Fibroblast of lung (primary cell): ENCODE data around the gene HINT2. TPM values are rescaled to one million over a fixed set of nuclear protein-coding genes. Genes with fewer than 3 reads are reported as not detected.

Experiments
- DNase-seq, 2 donors: peaks; one replicate each; pipeline versions ENCODE4 v3.0.0 to v3.0.0-alpha.2; 2010; ENCODE audit warnings: low read depth in 2 of 2
- H2AFZ ChIP-seq: 2 replicates; pipeline ENCODE4 v1.5.1; 2012; ENCODE audit warnings: low read length, control low read depth, inconsistent platforms
- H3K27ac ChIP-seq: 2 replicates; pipeline ENCODE4 v1.5.1; 2011; ENCODE audit warnings: low read length, control low read depth; ENCODE audit not compliant: insufficient read depth
- H3K27me3 ChIP-seq: 2 replicates; pipeline ENCODE4 v1.5.1; 2011; ENCODE audit warnings: mild to moderate bottlenecking, low read length; ENCODE audit not compliant: control insufficient read depth, insufficient read depth
- H3K36me3 ChIP-seq: 2 replicates; pipeline ENCODE4 v1.5.1; 2011; ENCODE audit warnings: low read length; ENCODE audit not compliant: control insufficient read depth, insufficient read depth
- H3K4me1 ChIP-seq: 2 replicates; pipeline ENCODE4 v1.5.1; 2011; ENCODE audit warnings: low read length; ENCODE audit not compliant: control insufficient read depth, insufficient read depth; ENCODE audit errors: extremely low read depth
- H3K4me2 ChIP-seq: 2 replicates; pipeline ENCODE4 v1.5.1; 2011; ENCODE audit warnings: low read length, control low read depth; ENCODE audit not compliant: insufficient read depth; ENCODE audit errors: extremely low read depth
- H3K4me3 ChIP-seq, 4 experiments: fragments of 200-600 bp in 1 of 4; sonication (generic) in 1 of 4; replicated peaks in 1 of 4; 2 replicates each; pipeline ENCODE4 v1.5.1; 2011 to 2016; ENCODE audit warnings: low read length in 4 of 4, low read depth in 3 of 4, mild to moderate bottlenecking in 3 of 4, control low read depth in 2 of 4, inconsistent platforms in 1 of 4, mixed read lengths in 1 of 4; ENCODE audit not compliant: insufficient read depth in 1 of 4; ENCODE audit errors: control extremely low read depth in 1 of 4
- H3K79me2 ChIP-seq: 2 replicates; pipeline ENCODE4 v1.5.1; 2012; ENCODE audit warnings: mild to moderate bottlenecking, low read length, inconsistent platforms; ENCODE audit not compliant: control insufficient read depth, insufficient read depth
- H3K9ac ChIP-seq: 2 replicates; pipeline ENCODE4 v1.5.1; 2011; ENCODE audit warnings: mild to moderate bottlenecking, low read length, control low read depth; ENCODE audit not compliant: insufficient read depth
- H3K9me3 ChIP-seq: 2 replicates; pipeline ENCODE4 v1.5.1; 2012; ENCODE audit warnings: low read depth, low read length; ENCODE audit not compliant: control insufficient read depth, insufficient read depth
- H4K20me1 ChIP-seq: 2 replicates; pipeline ENCODE4 v1.5.1; 2011; ENCODE audit warnings: low read length; ENCODE audit not compliant: control insufficient read depth, insufficient read depth; ENCODE audit errors: extremely low read depth
- CTCF ChIP-seq, 2 donors: IDR thresholded peaks in 1 of 2; conservative IDR thresholded peaks in 1 of 2; 1 replicate in 1 of 2; 2 replicates in 1 of 2; pipeline ENCODE4 v1.5.1; 2011 to 2012; ENCODE audit warnings: low read length in 2 of 2, control low read depth in 1 of 2, inconsistent platforms in 1 of 2, low read depth in 1 of 2, mild to moderate bottlenecking in 1 of 2
- EZH2 ChIP-seq: IDR thresholded peaks from 2 replicates; pipeline ENCODE4 v1.5.1; 2012; ENCODE audit warnings: low read length, control low read depth, mild to moderate bottlenecking; ENCODE audit errors: missing control alignments
- polyA plus RNA-seq, 2 donors: library from polyadenylated mRNA; depleted of rRNA in 1 of 2; stranded (reverse) in 1 of 2; unstranded in 1 of 2; fragments of >200 nt; gene quantifications; 2 replicates each; pipeline ENCODE4 v1.2.1, GENCODE V29; 2011 to 2012; ENCODE audit warnings: missing spikeins in 1 of 2
- total RNA-seq: library from RNA; depleted of rRNA; stranded (reverse); fragments of >200 nt; gene quantifications from 2 replicates; pipeline ENCODE4 v1.2.1, GENCODE V29; 2014

The HINT2 gene
- total and polyA plus RNA-seq, 2 donors (not counting 1 experiment from before 2014, with no cell fraction given), result 13.1 to 34.2 TPM

- no peaks in the 10 kb centered on the region for H3K79me2 ChIP-seq
- no peaks in the 10 kb centered on the region for H4K20me1 ChIP-seq
- H3K36me3 ChIP-seq, result peaks cover 3% of the 10 kb centered on the region
- no peak overlapping the region for H2AFZ ChIP-seq
- no peak for TF ChIP-seq CTCF (conservative IDR thresholded peaks at IDR 0.05 in 1 of 2, IDR thresholded peaks at IDR 0.05 in 1 of 2; ENCODE audit: low read depth in 1 of 2, low read length in 2 of 2)
- TF ChIP-seq EZH2, result no peak
- no peak overlapping the region for H3K27ac ChIP-seq
- peak in 1 of 2 donors; percentile 62 for DNase-seq
- H3K9me3 ChIP-seq, result no peaks in the 10 kb centered on the region
- no peak overlapping the region for H3K4me2 ChIP-seq
- no peak overlapping the region for H3K9ac ChIP-seq
- no peak overlapping the region for H3K4me3 ChIP-seq
- no peaks in the 10 kb centered on the region for H3K27me3 ChIP-seq
- H3K4me1 ChIP-seq, result no peaks in the 10 kb centered on the region
Observed at GRCh38 chr9:35798658-35799374, 16.0 kb downstream of the HINT2 start.

- no peak overlapping the region for H3K27ac ChIP-seq
- no peak overlapping the region for H3K9ac ChIP-seq
- no peak overlapping the region for H3K4me3 ChIP-seq
- H3K4me1 ChIP-seq, result peaks cover 8% of the 10 kb centered on the region
- H3K9me3 ChIP-seq, result no peaks in the 10 kb centered on the region
- peaks cover 3% of the 10 kb centered on the region for H3K36me3 ChIP-seq
- no peak overlapping the region for H3K4me2 ChIP-seq
- TF ChIP-seq EZH2 (no peak), CTCF (conservative IDR thresholded peaks at IDR 0.05 in 1 of 2, IDR thresholded peaks at IDR 0.05 in 1 of 2; ENCODE audit: low read depth in 1 of 2, low read length in 2 of 2) (no peak)
- no peak overlapping the region for H2AFZ ChIP-seq
- H3K27me3 ChIP-seq, result no peaks in the 10 kb centered on the region
- peak in 1 of 2 donors; percentile 38 for DNase-seq
- H3K79me2 ChIP-seq, result peaks cover 2% of the 10 kb centered on the region
- H4K20me1 ChIP-seq, result no peaks in the 10 kb centered on the region
Observed at GRCh38 chr9:35797311-35798109, 17.3 kb downstream of the HINT2 start.

- H3K4me3 ChIP-seq, result no peak overlapping the region
- no peak overlapping the region for H3K4me2 ChIP-seq
- H4K20me1 ChIP-seq, result no peaks in the 10 kb centered on the region
- H2AFZ ChIP-seq, result no peak overlapping the region
- H3K9me3 ChIP-seq, result no peaks in the 10 kb centered on the region
- no peak overlapping the region for H3K9ac ChIP-seq
- H3K27me3 ChIP-seq, result no peaks in the 10 kb centered on the region
- H3K36me3 ChIP-seq, result peaks cover under 1% of the 10 kb centered on the region
- H3K79me2 ChIP-seq, result peaks cover 4% of the 10 kb centered on the region
- TF ChIP-seq EZH2, result no peak
- no peak for TF ChIP-seq CTCF (conservative IDR thresholded peaks at IDR 0.05 in 1 of 2, IDR thresholded peaks at IDR 0.05 in 1 of 2; ENCODE audit: low read depth in 1 of 2, low read length in 2 of 2)
- H3K27ac ChIP-seq, result no peak overlapping the region
- DNase-seq, result peak in 1 of 2 donors; percentile 29
- peaks cover 10% of the 10 kb centered on the region for H3K4me1 ChIP-seq
Observed at GRCh38 chr9:35795695-35796094, 19.1 kb downstream of the HINT2 start.
